ENCODE data around the gene IGLL5.

The IGLL5 gene

GRCh38 chr22:22880645-22881044 lies 7.0 kb upstream of the IGLL5 start:
- Histone ChIP-seq H3K4me1 (no peaks in the 10 kb centered on the region), H3K79me2 (no peaks in the 10 kb centered on the region), H3K4me3 (ENCODE audit: low read depth, low read length) (no peak overlapping the region), H2AFZ (no peak overlapping the region), H3K27me3 (ENCODE audit: control insufficient read depth, insufficient read depth, low read length) (no peaks in the 10 kb centered on the region), H3K9me3 (ENCODE audit: control insufficient read depth, low read length) (no peaks in the 10 kb centered on the region), H3K36me3 (ENCODE audit: control insufficient read depth, insufficient read depth, low read length) (no peaks in the 10 kb centered on the region), H3K9ac (no peak overlapping the region), H3K27ac (no peak overlapping the region), H3K4me2 (ENCODE audit: low read length) (no peak overlapping the region)
- TF ChIP-seq, protein P1, sequence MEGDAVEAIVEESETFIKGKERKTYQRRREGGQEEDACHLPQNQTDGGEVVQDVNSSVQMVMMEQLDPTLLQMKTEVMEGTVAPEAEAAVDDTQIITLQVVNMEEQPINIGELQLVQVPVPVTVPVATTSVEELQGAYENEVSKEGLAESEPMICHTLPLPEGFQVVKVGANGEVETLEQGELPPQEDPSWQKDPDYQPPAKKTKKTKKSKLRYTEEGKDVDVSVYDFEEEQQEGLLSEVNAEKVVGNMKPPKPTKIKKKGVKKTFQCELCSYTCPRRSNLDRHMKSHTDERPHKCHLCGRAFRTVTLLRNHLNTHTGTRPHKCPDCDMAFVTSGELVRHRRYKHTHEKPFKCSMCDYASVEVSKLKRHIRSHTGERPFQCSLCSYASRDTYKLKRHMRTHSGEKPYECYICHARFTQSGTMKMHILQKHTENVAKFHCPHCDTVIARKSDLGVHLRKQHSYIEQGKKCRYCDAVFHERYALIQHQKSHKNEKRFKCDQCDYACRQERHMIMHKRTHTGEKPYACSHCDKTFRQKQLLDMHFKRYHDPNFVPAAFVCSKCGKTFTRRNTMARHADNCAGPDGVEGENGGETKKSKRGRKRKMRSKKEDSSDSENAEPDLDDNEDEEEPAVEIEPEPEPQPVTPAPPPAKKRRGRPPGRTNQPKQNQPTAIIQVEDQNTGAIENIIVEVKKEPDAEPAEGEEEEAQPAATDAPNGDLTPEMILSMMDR (IDR thresholded peaks at IDR 0.05), result no peak

- no peaks in the 10 kb centered on the region for H3K9me3 ChIP-seq (ENCODE audit: control insufficient read depth, low read length)
- H3K27ac ChIP-seq, result no peak overlapping the region
- TF ChIP-seq, protein P1 (IDR thresholded peaks at IDR 0.05), result no peak
- no peak overlapping the region for H3K9ac ChIP-seq
- H3K36me3 ChIP-seq (ENCODE audit: control insufficient read depth, insufficient read depth, low read length), result no peaks in the 10 kb centered on the region
- no peak overlapping the region for H3K4me3 ChIP-seq (ENCODE audit: low read depth, low read length)
- no peak overlapping the region for H3K4me2 ChIP-seq (ENCODE audit: low read length)
- H2AFZ ChIP-seq, result no peak overlapping the region
- H3K4me1 ChIP-seq, result no peaks in the 10 kb centered on the region
- no peaks in the 10 kb centered on the region for H3K27me3 ChIP-seq (ENCODE audit: control insufficient read depth, insufficient read depth, low read length)
- H3K79me2 ChIP-seq, result no peaks in the 10 kb centered on the region
These were observed 6.3 kb upstream of the IGLL5 start for GRCh38 chr22:22881116-22882000.

DNA sequence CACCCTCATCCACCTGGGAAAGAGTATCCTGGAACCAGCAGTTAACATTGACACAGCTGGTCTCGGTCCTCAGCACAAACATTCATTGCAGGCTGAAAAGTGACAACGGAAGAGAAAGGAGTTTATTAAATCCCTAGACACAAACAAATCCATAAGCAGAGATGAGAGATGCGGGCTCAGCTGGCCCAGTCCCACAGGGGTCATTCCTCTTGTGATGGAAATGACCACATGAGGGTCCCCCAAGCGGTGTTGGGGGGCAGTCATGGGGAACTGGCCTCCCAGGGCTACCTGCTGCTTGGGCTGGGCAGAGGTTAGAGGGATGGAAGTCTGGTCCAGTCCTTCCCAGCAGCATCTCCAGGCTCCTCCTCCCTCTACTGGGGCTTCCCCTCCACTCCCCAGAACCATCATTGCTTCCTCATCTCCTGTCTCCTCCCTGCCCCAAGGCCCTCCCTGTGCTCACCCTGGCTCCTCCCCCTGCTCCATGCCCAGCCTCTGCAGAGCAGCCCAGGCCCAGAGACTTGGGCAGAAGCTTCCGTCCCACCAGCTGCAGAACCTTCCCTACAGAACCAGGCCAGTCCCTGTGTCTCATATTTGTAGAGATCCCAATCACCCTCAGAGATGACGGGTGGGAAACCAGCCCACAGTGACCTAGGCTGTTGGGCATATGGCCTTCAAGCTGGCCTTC lies 5.4 kb upstream of the IGLL5 start:
- Histone ChIP-seq H3K36me3 (ENCODE audit: control insufficient read depth, insufficient read depth, low read length) (no peaks in the 10 kb centered on the region), H3K79me2 (no peaks in the 10 kb centered on the region), H3K4me1 (no peaks in the 10 kb centered on the region), H3K4me3 (ENCODE audit: low read depth, low read length) (no peak overlapping the region), H3K9ac (no peak overlapping the region), H3K9me3 (ENCODE audit: control insufficient read depth, low read length) (no peaks in the 10 kb centered on the region), H2AFZ (no peak overlapping the region), H3K27ac (no peak overlapping the region), H3K27me3 (ENCODE audit: control insufficient read depth, insufficient read depth, low read length) (no peaks in the 10 kb centered on the region), H3K4me2 (ENCODE audit: low read length) (no peak overlapping the region)
- TF ChIP-seq, protein P1 (IDR thresholded peaks at IDR 0.05), result no peak

GRCh38 chr22:22883090-22883727 lies 4.4 kb upstream of the IGLL5 start:
- Histone ChIP-seq H3K9ac (no peak overlapping the region), H3K27me3 (ENCODE audit: control insufficient read depth, insufficient read depth, low read length) (no peaks in the 10 kb centered on the region), H3K4me2 (ENCODE audit: low read length) (no peak overlapping the region), H3K27ac (no peak overlapping the region), H2AFZ (no peak overlapping the region), H3K4me3 (ENCODE audit: low read depth, low read length) (no peak overlapping the region), H3K36me3 (ENCODE audit: control insufficient read depth, insufficient read depth, low read length) (no peaks in the 10 kb centered on the region), H3K9me3 (ENCODE audit: control insufficient read depth, low read length) (no peaks in the 10 kb centered on the region), H3K79me2 (no peaks in the 10 kb centered on the region), H3K4me1 (no peaks in the 10 kb centered on the region)
- TF ChIP-seq, protein P1 (IDR thresholded peaks at IDR 0.05), result no peak

Data from parathyroid adenoma (tissue), 2 donors.